HG03039 (cell line): ENCODE measurements around the gene ZNF689.
A peak's percentile ranks its signal among the peaks of the same experiment; 100 is the strongest.

ENCODE experiments used
- ATAC-seq: cut with Tn5 transposase; IDR thresholded peaks from one replicate; pipeline ENCODE4 v1.9.1; 2021; ENCODE audit warnings: mild to moderate bottlenecking, moderate library complexity; ENCODE audit not compliant: unreplicated experiment

ZNF689 gene

GRCh38 chr16:30609926-30610839 is at the start of gene ZNF689:
Gene ZNF689, minus strand, starts transcription at chr16:30610389. Its CDS starts 348 bp downstream, at chr16:30610041.
- peak; percentile 86 for ATAC-seq

GRCh38 chr16:30658731-30659506 is 48.7 kb upstream of the ZNF689 start:
- peak; percentile 40 for ATAC-seq

- ATAC-seq, result peak; percentile 66
These were observed 47.9 kb upstream of the ZNF689 start, which contains the start of gene FBRS for GRCh38 chr16:30657866-30658730. Gene FBRS, plus strand, starts transcription at chr16:30658431. Its CDS starts 1,088 bp downstream, at chr16:30659519.

GRCh38 chr16:30656974-30657865 is 47.0 kb upstream of the ZNF689 start:
- no peak for ATAC-seq

- ATAC-seq, result no peak
These were observed 46.2 kb upstream of the ZNF689 start for GRCh38 chr16:30656388-30656787.

GRCh38 chr16:30655815-30656347 is 45.7 kb upstream of the ZNF689 start:
- ATAC-seq, result no peak

GRCh38 chr16:30654856-30655255 is 44.7 kb upstream of the ZNF689 start:
- no peak for ATAC-seq

GRCh38 chr16:30652718-30653117 is 42.5 kb upstream of the ZNF689 start:
- no peak for ATAC-seq

GRCh38 chr16:30652005-30652296 is 41.8 kb upstream of the ZNF689 start:
- ATAC-seq, result no peak

- peak; percentile 39 for ATAC-seq
These were observed 41.2 kb upstream of the ZNF689 start for GRCh38 chr16:30651124-30652004.

GRCh38 chr16:30650369-30651123 is 40.4 kb upstream of the ZNF689 start, which contains the start of gene PRR14:
Gene PRR14, plus strand, starts transcription at chr16:30650960. Its CDS starts 686 bp downstream, at chr16:30651646.
- peak; percentile 63 for ATAC-seq

GRCh38 chr16:30649725-30650368 is 39.7 kb upstream of the ZNF689 start:
- ATAC-seq, result no peak

- no peak for ATAC-seq
These were observed 37.0 kb upstream of the ZNF689 start for GRCh38 chr16:30647274-30647571.

- ATAC-seq, result no peak
These were observed 35.5 kb upstream of the ZNF689 start for GRCh38 chr16:30645727-30646126.

- no peak for ATAC-seq
These were observed 34.2 kb upstream of the ZNF689 start for GRCh38 chr16:30644334-30644830.

- no peak for ATAC-seq
These were observed 31.3 kb upstream of the ZNF689 start for GRCh38 chr16:30641378-30641982.

GRCh38 chr16:30637944-30638343 is 27.8 kb upstream of the ZNF689 start:
- no peak for ATAC-seq
